Measurements from ENCODE around the gene LBHD2. TPM values are rescaled to one million over a fixed set of nuclear protein-coding genes. Genes with fewer than 3 reads are reported as not detected.

LBHD2 gene
- polyA plus RNA-seq, 1 of the 3 experiments (the other 2 are of a cell fraction) = not detected

DNA sequence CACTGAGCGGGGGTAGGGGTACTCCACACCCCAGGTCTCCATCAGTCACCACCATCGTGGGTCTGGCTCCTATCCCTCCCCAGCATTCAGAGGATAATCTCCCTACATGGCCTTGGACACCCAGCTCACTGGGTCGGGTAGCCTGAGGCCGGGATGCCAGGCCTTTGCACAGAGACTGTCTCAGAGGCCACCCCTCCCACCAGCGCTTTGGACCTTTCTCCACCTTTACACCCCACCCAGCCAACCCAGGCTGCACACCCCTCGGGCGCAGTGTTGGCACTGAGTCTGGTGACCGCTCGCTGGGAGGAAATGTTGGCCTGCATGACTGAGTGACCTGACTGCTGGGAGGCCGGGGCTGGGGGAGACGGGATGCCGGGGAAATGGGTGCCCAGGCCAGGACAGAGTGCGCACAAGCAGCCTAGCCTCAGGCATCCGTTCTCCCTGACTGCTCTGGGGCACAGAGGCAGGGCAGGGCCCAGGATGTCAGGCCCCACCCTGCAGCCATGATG, 10.6 kb upstream of the LBHD2 start:
- no peak overlapping the region for H3K27ac ChIP-seq (ENCODE audit: low read depth in 2 of 2, low read length in 1 of 2)
- CTCF ChIA-PET = interaction anchor here (1.8 to 7.4 kb wide), 5 partner anchors 8 to 219 kb away, joined by 6 to 99 read pairs (median 18); partner anchors contain the start of gene CDC42BPB
- POLR2A ChIA-PET = no interaction called here
- no peaks in the 10 kb centered on the region for H3K79me2 ChIP-seq (ENCODE audit: insufficient read depth)
- no peaks in the 10 kb centered on the region for H3K27me3 ChIP-seq (ENCODE audit: insufficient read depth)
- no peak for TF ChIP-seq GATA2 (CRISPR knock-in tag; IDR thresholded peaks at IDR 0.05)
- TF ChIP-seq YY1 (IDR thresholded peaks at IDR 0.05; ENCODE audit: low read depth) = no peak
- no peak for TF ChIP-seq RCOR1 (IDR thresholded peaks at IDR 0.05; ENCODE audit: low read length)
- TF ChIP-seq NRF1 (IDR thresholded peaks at IDR 0.05; ENCODE audit: low read depth, low read length) = no peak
- no peak for TF ChIP-seq FOSL2 (IDR thresholded peaks at IDR 0.05; ENCODE audit: borderline replicate concordance, low read depth)
- TF ChIP-seq, protein P1, sequence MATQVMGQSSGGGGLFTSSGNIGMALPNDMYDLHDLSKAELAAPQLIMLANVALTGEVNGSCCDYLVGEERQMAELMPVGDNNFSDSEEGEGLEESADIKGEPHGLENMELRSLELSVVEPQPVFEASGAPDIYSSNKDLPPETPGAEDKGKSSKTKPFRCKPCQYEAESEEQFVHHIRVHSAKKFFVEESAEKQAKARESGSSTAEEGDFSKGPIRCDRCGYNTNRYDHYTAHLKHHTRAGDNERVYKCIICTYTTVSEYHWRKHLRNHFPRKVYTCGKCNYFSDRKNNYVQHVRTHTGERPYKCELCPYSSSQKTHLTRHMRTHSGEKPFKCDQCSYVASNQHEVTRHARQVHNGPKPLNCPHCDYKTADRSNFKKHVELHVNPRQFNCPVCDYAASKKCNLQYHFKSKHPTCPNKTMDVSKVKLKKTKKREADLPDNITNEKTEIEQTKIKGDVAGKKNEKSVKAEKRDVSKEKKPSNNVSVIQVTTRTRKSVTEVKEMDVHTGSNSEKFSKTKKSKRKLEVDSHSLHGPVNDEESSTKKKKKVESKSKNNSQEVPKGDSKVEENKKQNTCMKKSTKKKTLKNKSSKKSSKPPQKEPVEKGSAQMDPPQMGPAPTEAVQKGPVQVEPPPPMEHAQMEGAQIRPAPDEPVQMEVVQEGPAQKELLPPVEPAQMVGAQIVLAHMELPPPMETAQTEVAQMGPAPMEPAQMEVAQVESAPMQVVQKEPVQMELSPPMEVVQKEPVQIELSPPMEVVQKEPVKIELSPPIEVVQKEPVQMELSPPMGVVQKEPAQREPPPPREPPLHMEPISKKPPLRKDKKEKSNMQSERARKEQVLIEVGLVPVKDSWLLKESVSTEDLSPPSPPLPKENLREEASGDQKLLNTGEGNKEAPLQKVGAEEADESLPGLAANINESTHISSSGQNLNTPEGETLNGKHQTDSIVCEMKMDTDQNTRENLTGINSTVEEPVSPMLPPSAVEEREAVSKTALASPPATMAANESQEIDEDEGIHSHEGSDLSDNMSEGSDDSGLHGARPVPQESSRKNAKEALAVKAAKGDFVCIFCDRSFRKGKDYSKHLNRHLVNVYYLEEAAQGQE (IDR thresholded peaks at IDR 0.05; ENCODE audit: low read depth, low read length) = no peak
- no peak for TF ChIP-seq TEAD4 (IDR thresholded peaks at IDR 0.05; ENCODE audit: borderline replicate concordance, insufficient read depth)
- TF ChIP-seq ELF1 (IDR thresholded peaks at IDR 0.05) = no peak
- H4K20me1 ChIP-seq (ENCODE audit: insufficient read depth) = no peaks in the 10 kb centered on the region
- no peaks in the 10 kb centered on the region for H3K9me3 ChIP-seq
- H3K9me2 ChIP-seq = no peaks in the 10 kb centered on the region
- no peaks in the 10 kb centered on the region for H3K36me3 ChIP-seq (replicated peaks in 1 of 2; ENCODE audit: control insufficient read depth in 1 of 2, insufficient read depth in 2 of 2, low read length in 1 of 2)
- no peak overlapping the region for H3K4me2 ChIP-seq
- WGBS (ENCODE audit: low lambda C conversion rate) = 83% methylated on average over 6 of the region's 14 CpGs
- no peaks in the 10 kb centered on the region for H3F3A ChIP-seq (replicated peaks; ENCODE audit: insufficient read depth)
- no peak overlapping the region for H2AFZ ChIP-seq (ENCODE audit: low read depth)
- H3K9ac ChIP-seq = no peak overlapping the region
- H3K4me1 ChIP-seq (ENCODE audit: control insufficient read depth in 1 of 2, insufficient read depth in 2 of 2, low read depth in 1 of 2, low read length in 1 of 2) = peaks cover 0 to 8% of the 10 kb centered on the region in 2 experiments; a peak in 1 of 4 replicates
- H3K4me3 ChIP-seq (ENCODE audit: low read depth in 2 of 2, low read length in 1 of 2) = no peak overlapping the region
- DNase-seq = no peak

DNA sequence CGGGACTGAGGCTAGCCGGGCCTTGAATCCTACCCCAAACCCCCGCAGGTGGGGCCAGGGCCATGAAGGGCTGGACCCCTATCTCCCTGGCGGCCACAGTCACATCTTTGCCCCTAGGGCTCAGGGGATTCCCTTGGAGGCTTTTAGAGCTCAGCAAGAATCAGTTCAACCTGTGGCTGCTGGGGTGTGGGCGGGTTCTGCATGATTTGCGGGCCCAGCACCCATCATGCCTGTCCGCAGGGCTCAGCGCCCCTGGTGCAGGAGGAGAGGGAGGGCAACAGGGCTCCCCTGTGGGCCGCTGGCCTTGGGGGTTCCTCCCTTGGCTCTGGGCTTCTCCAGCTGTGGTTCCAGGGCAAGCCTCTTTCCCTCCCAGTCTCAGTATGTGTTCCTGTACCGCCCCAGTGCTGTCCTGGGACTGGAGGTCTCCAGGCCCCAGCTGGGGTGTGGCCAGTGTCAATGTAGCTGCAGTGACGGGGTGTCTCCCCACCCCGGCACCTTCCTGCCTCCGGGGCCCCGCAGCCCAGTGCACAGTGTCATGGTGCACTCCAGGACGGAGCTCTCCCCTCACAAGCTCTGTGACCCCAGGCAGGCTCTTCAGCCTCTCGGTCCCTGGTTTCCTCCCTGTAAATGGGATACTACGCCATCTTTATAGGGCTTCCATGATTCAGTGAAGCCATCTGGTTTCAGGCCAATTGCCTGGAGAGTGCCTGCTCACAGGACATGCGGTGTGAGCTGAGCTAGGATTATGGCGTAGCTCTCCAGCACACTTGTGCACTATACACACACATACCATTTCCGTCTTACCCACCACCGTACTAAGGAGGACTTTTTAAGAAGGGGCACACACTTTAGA, 9.9 kb upstream of the LBHD2 start:
- Histone ChIP-seq H3K4me2 (no peak overlapping the region), H3K79me2 (ENCODE audit: insufficient read depth) (no peaks in the 10 kb centered on the region), H2AFZ (ENCODE audit: low read depth) (no peak overlapping the region), H3K9me3 (no peaks in the 10 kb centered on the region), H3K36me3 (replicated peaks in 1 of 2; ENCODE audit: control insufficient read depth in 1 of 2, insufficient read depth in 2 of 2, low read length in 1 of 2) (no peaks in the 10 kb centered on the region), H4K20me1 (ENCODE audit: insufficient read depth) (no peaks in the 10 kb centered on the region), H3K27ac (ENCODE audit: low read depth in 2 of 2, low read length in 1 of 2) (no peak overlapping the region), H3K4me1 (ENCODE audit: control insufficient read depth in 1 of 2, insufficient read depth in 2 of 2, low read depth in 1 of 2, low read length in 1 of 2) (peaks cover 0 to 8% of the 10 kb centered on the region in 2 experiments; a peak in 1 of 4 replicates), H3F3A (replicated peaks; ENCODE audit: insufficient read depth) (no peaks in the 10 kb centered on the region), H3K27me3 (ENCODE audit: insufficient read depth) (no peaks in the 10 kb centered on the region), H3K9ac (no peak overlapping the region), H3K9me2 (no peaks in the 10 kb centered on the region), H3K4me3 (ENCODE audit: low read depth in 2 of 2, low read length in 1 of 2) (no peak overlapping the region)
- CTCF ChIA-PET = interaction anchor here (0.6 to 7.4 kb wide), 19 partner anchors 8 to 445 kb away, joined by 3 to 99 read pairs (median 4); partner anchors contain the start of genes CDC42BPB and LBHD2
- DNase-seq = peak; percentile 28
- 76% methylated on average over 13 of the region's 21 CpGs for WGBS (ENCODE audit: low lambda C conversion rate)
- TF ChIP-seq FOXM1 (IDR thresholded peaks at IDR 0.05; ENCODE audit: low read depth) (no peak), RFX5 (IDR thresholded peaks at IDR 0.05; ENCODE audit: low read length) (no peak), NFIC (IDR thresholded peaks at IDR 0.05; ENCODE audit: borderline replicate concordance) (no peak), TEAD4 (IDR thresholded peaks at IDR 0.05; ENCODE audit: borderline replicate concordance, insufficient read depth) (no peak), EZH2phosphoT487 (IDR thresholded peaks at IDR 0.05; ENCODE audit: borderline replicate concordance, low read depth) (no peak), GABPA (IDR thresholded peaks at IDR 0.05; ENCODE audit: low read depth) (no peak), NRF1 (IDR thresholded peaks at IDR 0.05; ENCODE audit: low read depth, low read length) (no peak), SIN3A (IDR thresholded peaks at IDR 0.05; ENCODE audit: borderline replicate concordance, low read depth, low read length) (no peak), ELF1 (IDR thresholded peaks at IDR 0.05) (no peak), GATA2 (CRISPR knock-in tag; IDR thresholded peaks at IDR 0.05) (no peak)
- TF ChIP-seq, protein P2, sequence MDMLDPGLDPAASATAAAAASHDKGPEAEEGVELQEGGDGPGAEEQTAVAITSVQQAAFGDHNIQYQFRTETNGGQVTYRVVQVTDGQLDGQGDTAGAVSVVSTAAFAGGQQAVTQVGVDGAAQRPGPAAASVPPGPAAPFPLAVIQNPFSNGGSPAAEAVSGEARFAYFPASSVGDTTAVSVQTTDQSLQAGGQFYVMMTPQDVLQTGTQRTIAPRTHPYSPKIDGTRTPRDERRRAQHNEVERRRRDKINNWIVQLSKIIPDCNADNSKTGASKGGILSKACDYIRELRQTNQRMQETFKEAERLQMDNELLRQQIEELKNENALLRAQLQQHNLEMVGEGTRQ (IDR thresholded peaks at IDR 0.05; ENCODE audit: borderline replicate concordance, low read depth, low read length) = no peak
- TF ChIP-seq, protein P3, sequence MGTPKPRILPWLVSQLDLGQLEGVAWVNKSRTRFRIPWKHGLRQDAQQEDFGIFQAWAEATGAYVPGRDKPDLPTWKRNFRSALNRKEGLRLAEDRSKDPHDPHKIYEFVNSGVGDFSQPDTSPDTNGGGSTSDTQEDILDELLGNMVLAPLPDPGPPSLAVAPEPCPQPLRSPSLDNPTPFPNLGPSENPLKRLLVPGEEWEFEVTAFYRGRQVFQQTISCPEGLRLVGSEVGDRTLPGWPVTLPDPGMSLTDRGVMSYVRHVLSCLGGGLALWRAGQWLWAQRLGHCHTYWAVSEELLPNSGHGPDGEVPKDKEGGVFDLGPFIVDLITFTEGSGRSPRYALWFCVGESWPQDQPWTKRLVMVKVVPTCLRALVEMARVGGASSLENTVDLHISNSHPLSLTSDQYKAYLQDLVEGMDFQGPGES (IDR thresholded peaks at IDR 0.05; ENCODE audit: low read depth, low read length) = no peak
- TF ChIP-seq, protein P4, sequence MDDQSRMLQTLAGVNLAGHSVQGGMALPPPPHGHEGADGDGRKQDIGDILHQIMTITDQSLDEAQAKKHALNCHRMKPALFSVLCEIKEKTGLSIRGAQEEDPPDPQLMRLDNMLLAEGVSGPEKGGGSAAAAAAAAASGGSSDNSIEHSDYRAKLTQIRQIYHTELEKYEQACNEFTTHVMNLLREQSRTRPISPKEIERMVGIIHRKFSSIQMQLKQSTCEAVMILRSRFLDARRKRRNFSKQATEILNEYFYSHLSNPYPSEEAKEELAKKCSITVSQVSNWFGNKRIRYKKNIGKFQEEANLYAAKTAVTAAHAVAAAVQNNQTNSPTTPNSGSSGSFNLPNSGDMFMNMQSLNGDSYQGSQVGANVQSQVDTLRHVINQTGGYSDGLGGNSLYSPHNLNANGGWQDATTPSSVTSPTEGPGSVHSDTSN (IDR thresholded peaks at IDR 0.05) = no peak
- TF ChIP-seq, protein P5, sequence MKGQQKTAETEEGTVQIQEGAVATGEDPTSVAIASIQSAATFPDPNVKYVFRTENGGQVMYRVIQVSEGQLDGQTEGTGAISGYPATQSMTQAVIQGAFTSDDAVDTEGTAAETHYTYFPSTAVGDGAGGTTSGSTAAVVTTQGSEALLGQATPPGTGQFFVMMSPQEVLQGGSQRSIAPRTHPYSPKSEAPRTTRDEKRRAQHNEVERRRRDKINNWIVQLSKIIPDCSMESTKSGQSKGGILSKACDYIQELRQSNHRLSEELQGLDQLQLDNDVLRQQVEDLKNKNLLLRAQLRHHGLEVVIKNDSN (IDR thresholded peaks at IDR 0.05; ENCODE audit: borderline replicate concordance, low read depth) = no peak
- POLR2A ChIA-PET = no interaction called here
